ENCODE data around the gene LEKR1. TPM values are rescaled to one million over a fixed set of nuclear protein-coding genes. Genes with fewer than 3 reads are reported as not detected.

LEKR1 gene
- total and polyA plus RNA-seq, 11 donors, result 0.22 to 1.8 (median 0.89) TPM; not detected in 1

DNA sequence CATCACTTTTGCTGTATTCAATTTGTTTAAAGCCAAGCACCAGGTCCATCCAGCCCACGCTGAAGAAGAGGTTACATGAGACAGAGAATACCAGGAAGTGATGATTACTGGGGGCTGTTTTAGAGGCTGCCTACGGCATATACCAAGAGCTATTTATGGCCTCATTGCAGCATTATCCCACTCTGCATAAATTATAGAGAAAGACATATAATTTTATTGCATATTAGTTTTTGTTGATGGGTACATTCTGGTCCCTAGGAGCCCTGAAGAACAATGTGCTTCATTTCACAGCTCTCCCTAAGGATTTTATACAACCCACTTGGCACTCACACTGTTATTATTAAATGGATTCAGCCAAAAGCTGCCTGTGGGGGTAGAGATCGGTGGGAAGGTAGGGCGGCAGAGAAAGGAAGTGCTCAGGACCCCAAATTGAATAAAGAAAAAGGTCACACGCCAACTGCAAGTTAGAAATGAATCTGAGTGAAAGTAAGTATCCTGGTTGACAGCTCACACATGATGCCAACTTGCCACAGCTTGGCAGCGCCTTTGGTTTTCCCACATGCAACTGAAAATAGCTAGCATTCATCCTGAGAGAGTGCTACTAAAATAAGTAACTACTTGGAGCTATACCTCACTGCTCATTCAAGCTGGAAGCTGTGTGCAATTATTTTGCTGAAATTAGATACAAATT, 260.1 kb downstream of the LEKR1 start:
- no peak for ATAC-seq
- H3K36me3 ChIP-seq, result no peaks in the 10 kb centered on the region
- H3K27me3 ChIP-seq, result no peaks in the 10 kb centered on the region
- H3K4me3 ChIP-seq, result no peak overlapping the region
- 38 to 54% (median 50%) methylated on average over 6 of the region's 6 CpGs for WGBS, 4 donors
- no peaks in the 10 kb centered on the region for H3K9me3 ChIP-seq
- intact Hi-C loops (cut with DNase I), result loop anchor here in 7 of 10 donors (2.0 to 10.0 kb wide), 9 partner anchors 46 to 549 kb away; partner anchors contain the start of genes LEKR1 (in 3 of the 7) and SSR3 (in 2 of the 7)
- DNase-seq, result peak in 4 of 5 donors; percentile 60 to 75 (median 70)
- H3K4me1 ChIP-seq, result peaks cover 5 to 60% (median 46%) of the 10 kb centered on the region in 12 donors
- TF ChIP-seq CTCF (IDR thresholded peaks at IDR 0.05) (no peak), POLR2A (IDR thresholded peaks at IDR 0.05) (peak in 1 of 2 donors; percentile 24)
- peak overlapping the region; percentile 51 to 100 (median 99) for H3K27ac ChIP-seq

DNA sequence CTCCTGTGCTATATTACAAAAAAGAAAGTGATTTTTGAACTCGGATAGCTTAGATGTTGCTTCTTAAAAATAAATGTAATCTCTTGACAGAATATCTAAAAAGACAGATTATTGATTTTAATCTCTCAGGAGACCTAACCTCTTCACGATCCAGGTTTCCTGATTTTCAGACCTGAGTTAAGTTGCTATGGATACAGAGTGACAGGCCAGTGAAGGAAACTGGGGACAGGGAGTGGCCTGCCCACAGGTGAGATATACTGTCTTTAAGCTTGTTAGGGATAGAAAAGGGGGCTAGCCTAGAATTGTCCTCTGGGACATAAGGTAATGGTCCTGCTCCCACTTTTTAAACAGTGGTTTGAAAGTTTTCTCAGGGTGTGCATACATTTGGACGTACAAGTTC, 260.6 kb downstream of the LEKR1 start:
- WGBS, 4 donors, result 55 to 65% (median 60%) methylated on average over 3 of the region's 3 CpGs
- DNase-seq, result no peak
- H3K4me3 ChIP-seq, result no peak overlapping the region

GRCh38 chr3:157087373-157087772, 261.2 kb downstream of the LEKR1 start:
- TF ChIP-seq POLR2A (IDR thresholded peaks at IDR 0.05) (no peak), CTCF (IDR thresholded peaks at IDR 0.05) (no peak)
- Histone ChIP-seq H3K27me3 (no peaks in the 10 kb centered on the region), H3K4me3 (no peak overlapping the region), H3K9me3 (no peaks in the 10 kb centered on the region), H3K36me3 (no peaks in the 10 kb centered on the region), H3K27ac (peak overlapping the region; percentile 96 to 100 (median 99)), H3K4me1 (peaks cover 5 to 60% (median 46%) of the 10 kb centered on the region in 12 donors)
- 74 to 87% (median 83%) methylated on average over 1 of the region's 1 CpG for WGBS, 4 donors
- ATAC-seq, result no peak
- intact Hi-C loops (cut with DNase I), result loop anchor here in 7 of 10 donors (2.0 to 10.0 kb wide), 9 partner anchors 45 to 550 kb away; partner anchors contain the start of genes LEKR1 (in 3 of the 7) and SSR3 (in 2 of the 7)
- no peak for DNase-seq

More for the DNA sequence above, 260.6 kb downstream of the LEKR1 start:
- no peak for ATAC-seq
- Histone ChIP-seq H3K9me3 (no peaks in the 10 kb centered on the region), H3K27me3 (no peaks in the 10 kb centered on the region), H3K36me3 (no peaks in the 10 kb centered on the region), H3K27ac (peak overlapping the region; percentile 96 to 100 (median 99)), H3K4me1 (peaks cover 5 to 61% (median 47%) of the 10 kb centered on the region in 12 donors)
- intact Hi-C loops (cut with DNase I), result loop anchor here in 7 of 10 donors (2.0 to 10.0 kb wide), 9 partner anchors 46 to 549 kb away; partner anchors contain the start of genes LEKR1 (in 3 of the 7) and SSR3 (in 2 of the 7)
- TF ChIP-seq POLR2A (IDR thresholded peaks at IDR 0.05) (no peak), CTCF (IDR thresholded peaks at IDR 0.05) (no peak)
